Measurements from ENCODE around the gene E4F1.

The E4F1 gene

GRCh38 chr16:2226245-2226793 lies 2.9 kb downstream of the E4F1 start:
- TF ChIP-seq MAX (IDR thresholded peaks at IDR 0.05; ENCODE audit: low read depth, low read length) (no peak), MYC (IDR thresholded peaks at IDR 0.05; ENCODE audit: low read depth, low read length) (no peak), CTCF (IDR thresholded peaks at IDR 0.05; ENCODE audit: low read depth, low read length) (no peak), POLR2A (IDR thresholded peaks at IDR 0.05; ENCODE audit: extremely low read depth, insufficient read length) (no peak)
- peak overlapping the region; percentile 11 for H3K4me3 ChIP-seq (ENCODE audit: low read depth, low read length)
- no peak for DNase-seq (ENCODE audit: low read depth)

GRCh38 chr16:2226918-2227317 lies 3.5 kb downstream of the E4F1 start:
- no peak overlapping the region for H3K4me3 ChIP-seq (ENCODE audit: low read depth, low read length)
- TF ChIP-seq MYC (IDR thresholded peaks at IDR 0.05; ENCODE audit: low read depth, low read length): no peak
- TF ChIP-seq MAX (IDR thresholded peaks at IDR 0.05; ENCODE audit: low read depth, low read length): no peak
- no peak for TF ChIP-seq CTCF (IDR thresholded peaks at IDR 0.05; ENCODE audit: low read depth, low read length)
- no peak for TF ChIP-seq POLR2A (IDR thresholded peaks at IDR 0.05; ENCODE audit: extremely low read depth, insufficient read length)
- no peak for DNase-seq (ENCODE audit: low read depth)

GRCh38 chr16:2228161-2228824 lies 4.9 kb downstream of the E4F1 start:
- no peak for DNase-seq (ENCODE audit: low read depth)
- H3K4me3 ChIP-seq (ENCODE audit: low read depth, low read length): no peak overlapping the region
- TF ChIP-seq POLR2A (IDR thresholded peaks at IDR 0.05; ENCODE audit: extremely low read depth, insufficient read length) (no peak), CTCF (IDR thresholded peaks at IDR 0.05; ENCODE audit: low read depth, low read length) (no peak), MAX (IDR thresholded peaks at IDR 0.05; ENCODE audit: low read depth, low read length) (no peak), MYC (IDR thresholded peaks at IDR 0.05; ENCODE audit: low read depth, low read length) (no peak)

GRCh38 chr16:2229091-2229490 lies 5.7 kb downstream of the E4F1 start:
- no peak for TF ChIP-seq CTCF (IDR thresholded peaks at IDR 0.05; ENCODE audit: low read depth, low read length)
- TF ChIP-seq MYC (IDR thresholded peaks at IDR 0.05; ENCODE audit: low read depth, low read length): no peak
- TF ChIP-seq MAX (IDR thresholded peaks at IDR 0.05; ENCODE audit: low read depth, low read length): no peak
- no peak for DNase-seq (ENCODE audit: low read depth)
- no peak overlapping the region for H3K4me3 ChIP-seq (ENCODE audit: low read depth, low read length)

- H3K4me3 ChIP-seq (ENCODE audit: low read depth, low read length): no peak overlapping the region
- TF ChIP-seq CTCF (IDR thresholded peaks at IDR 0.05; ENCODE audit: low read depth, low read length) (no peak), MAX (IDR thresholded peaks at IDR 0.05; ENCODE audit: low read depth, low read length) (no peak), MYC (IDR thresholded peaks at IDR 0.05; ENCODE audit: low read depth, low read length) (no peak)
- no peak for DNase-seq (ENCODE audit: low read depth)
These were observed 6.3 kb downstream of the E4F1 start for GRCh38 chr16:2229632-2230250.

Measured in NB4 (cell line).